CD14-positive monocyte (primary cell): ENCODE measurements around the gene PAM. TPM values are rescaled to one million over a fixed set of nuclear protein-coding genes. Genes with fewer than 3 reads are reported as not detected.

Experiments used
- DNase-seq, 3 donors: peaks; one replicate each; pipeline ENCODE4 v3.0.0-alpha.2; 2011 to 2022
- H2AFZ ChIP-seq: 2 replicates; pipeline ENCODE4 v1.6.0; 2012; ENCODE audit warnings: mild to moderate bottlenecking, low read depth, low read length, inconsistent platforms; ENCODE audit not compliant: insufficient read depth, poor library complexity, severe bottlenecking
- H3K27ac ChIP-seq, 2 donors: 1 replicate in 1 of 2; 2 replicates in 1 of 2; pipeline ENCODE4 v1.5.1; 2012 to 2013; ENCODE audit warnings: low read length in 2 of 2, control low read depth in 1 of 2, inconsistent platforms in 1 of 2, low read depth in 1 of 2, mild to moderate bottlenecking in 1 of 2
- H3K27me3 ChIP-seq, 2 donors: one replicate each; pipeline versions ENCODE4 v1.6.0 to v1.6.1; 2011 to 2013; ENCODE audit warnings: low read length in 2 of 2; ENCODE audit not compliant: control insufficient read depth in 2 of 2, insufficient read depth in 2 of 2
- H3K36me3 ChIP-seq, 2 donors: replicated peaks in 1 of 2; 1 replicate in 1 of 2; 2 replicates in 1 of 2; pipeline versions ENCODE4 v1.5.1 to v1.6.1; 2012 to 2013; ENCODE audit warnings: low read length in 2 of 2, control low read depth in 1 of 2, inconsistent platforms in 1 of 2, mild to moderate bottlenecking in 1 of 2; ENCODE audit not compliant: insufficient read depth in 2 of 2, control insufficient read depth in 1 of 2
- H3K4me1 ChIP-seq, 2 donors: 1 replicate in 1 of 2; 2 replicates in 1 of 2; pipeline versions ENCODE4 v1.5.1 to v1.6.1; 2012 to 2013; ENCODE audit warnings: low read length in 2 of 2, control low read depth in 1 of 2, inconsistent platforms in 1 of 2, mild to moderate bottlenecking in 1 of 2, moderate library complexity in 1 of 2; ENCODE audit not compliant: insufficient read depth in 2 of 2, control insufficient read depth in 1 of 2
- H3K4me2 ChIP-seq: replicated peaks from 2 replicates; pipeline ENCODE3; 2012; ENCODE audit warnings: low read length, moderate library complexity, mild to moderate bottlenecking; ENCODE audit not compliant: poor library complexity, severe bottlenecking; ENCODE audit errors: extremely low read depth
- H3K4me3 ChIP-seq, 3 experiments: fragments of 200-600 bp in 1 of 3; sonication (generic) in 1 of 3; replicated peaks in 1 of 3; 1 replicate in 2 of 3; 2 replicates in 1 of 3; pipeline ENCODE4 v1.5.1; 2011 to 2013; ENCODE audit warnings: low read length in 3 of 3, mild to moderate bottlenecking in 3 of 3, control low read depth in 2 of 3, low read depth in 2 of 3, inconsistent platforms in 1 of 3, moderate library complexity in 1 of 3
- H3K79me2 ChIP-seq: 2 replicates; pipeline ENCODE4 v1.6.0; 2012; ENCODE audit warnings: mild to moderate bottlenecking, control low read depth, inconsistent platforms, low read length, moderate library complexity; ENCODE audit not compliant: insufficient read depth
- H3K9ac ChIP-seq: 2 replicates; pipeline ENCODE4 v1.6.0; 2017; ENCODE audit warnings: low read length, mild to moderate bottlenecking; ENCODE audit not compliant: insufficient read depth, poor library complexity, severe bottlenecking
- H3K9me3 ChIP-seq, 2 donors: replicated peaks in 1 of 2; 1 replicate in 1 of 2; 2 replicates in 1 of 2; pipeline versions ENCODE4 v1.5.1 to v1.6.1; 2012 to 2013; ENCODE audit warnings: low read length in 2 of 2, control low read depth in 1 of 2; ENCODE audit not compliant: control insufficient read depth in 1 of 2, insufficient read depth in 1 of 2
- H4K20me1 ChIP-seq: 2 replicates; pipeline ENCODE4 v1.6.0; 2012; ENCODE audit warnings: mild to moderate bottlenecking, low read length, control low read depth, moderate library complexity; ENCODE audit not compliant: insufficient read depth
- H3K27ac Mint-ChIP-seq, 7 donors: one replicate each; pipeline ENCODE4 v1.8.0; 2020; ENCODE audit warnings: mild to moderate bottlenecking in 7 of 7, mixed read lengths in 7 of 7, moderate library complexity in 6 of 7, inconsistent platforms in 2 of 7
- H3K27me3 Mint-ChIP-seq, 3 donors: one replicate each; pipeline ENCODE4 v1.8.0; 2021 to 2022; ENCODE audit warnings: low read depth in 3 of 3, mild to moderate bottlenecking in 3 of 3, mixed read lengths in 3 of 3, moderate library complexity in 3 of 3, inconsistent platforms in 1 of 3
- H3K36me3 Mint-ChIP-seq, 2 donors: one replicate each; pipeline ENCODE4 v1.8.0; 2020; ENCODE audit warnings: mixed read lengths in 2 of 2, inconsistent platforms in 1 of 2, mild to moderate bottlenecking in 1 of 2
- H3K4me1 Mint-ChIP-seq: one replicate; pipeline ENCODE4 v1.8.0; 2020; ENCODE audit warnings: mild to moderate bottlenecking, mixed read lengths
- H3K4me3 Mint-ChIP-seq, 2 donors: one replicate each; pipeline ENCODE4 v1.8.0; 2020; ENCODE audit warnings: mild to moderate bottlenecking in 2 of 2, mixed read lengths in 2 of 2, moderate library complexity in 1 of 2
- H3K9me3 Mint-ChIP-seq, 7 donors: one replicate each; pipeline ENCODE4 v1.8.0; 2020 to 2022; ENCODE audit warnings: mixed read lengths in 7 of 7, mild to moderate bottlenecking in 6 of 7, moderate library complexity in 6 of 7, inconsistent platforms in 2 of 7
- WGBS: methylation state at CpG from one replicate; pipeline ENCODE4 v1.1.5; 2013; ENCODE audit warnings: missing lambda C conversion rate; ENCODE audit not compliant: insufficient coverage; 5-methylcytosine and 5-hydroxymethylcytosine counted together
- intact Hi-C, 2 donors: fragments of 100-400 bp; cut with micrococcal nuclease; formaldehyde crosslinking; loops; one replicate each; pipeline versions ENCODE4 v1.15.0 to v1.15.1; 2023
- polyA plus RNA-seq, 3 donors: library from polyadenylated mRNA; depleted of rRNA in 1 of 3; unstranded in 2 of 3; stranded (reverse) in 1 of 3; fragments of 300-500 nt in 2 of 3; fragments of >200 nt in 1 of 3; fragmentation: Illumina TruSeq in 2 of 3; gene quantifications; 1 replicate in 2 of 3; 2 replicates in 1 of 3; pipeline ENCODE4 v1.2.3, GENCODE V29; 2012 to 2021
- TF ChIP-seq, protein P1 (sequence below): fragments of 200-600 bp; IDR thresholded peaks from one replicate; pipeline ENCODE4 v1.8.0; 2022; ENCODE audit warnings: antibody characterized with exemption, mild to moderate bottlenecking

The PAM gene
- polyA plus RNA-seq, 3 donors: 11.8 to 27.4 (median 12.8) TPM

DNA sequence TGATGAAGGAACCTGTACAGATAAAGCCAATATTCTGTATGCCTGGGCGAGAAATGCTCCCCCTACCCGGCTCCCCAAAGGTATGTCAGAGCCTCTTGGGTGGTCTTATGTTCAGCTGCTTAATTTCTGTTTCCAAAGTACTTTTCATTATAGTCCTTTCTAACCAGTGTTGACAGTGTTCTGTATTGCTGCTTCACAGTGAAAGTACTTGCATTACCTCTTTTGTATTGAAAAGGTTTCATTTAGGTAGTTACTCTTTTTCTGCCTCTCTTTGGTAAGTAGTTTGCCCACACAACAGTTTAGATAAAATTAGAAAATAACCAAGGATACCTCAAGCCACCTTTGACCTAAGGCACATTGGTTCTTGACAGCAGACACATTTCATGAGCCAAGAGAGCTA, 169.9 kb downstream of the PAM start:
- H3K4me3 Mint-ChIP-seq: no peak overlapping the region
- no peak overlapping the region for H3K27ac Mint-ChIP-seq
- no peaks in the 10 kb centered on the region for H3K4me1 Mint-ChIP-seq
- H3K79me2 ChIP-seq: no peaks in the 10 kb centered on the region
- 100% methylated on average over 2 of the region's 2 CpGs for WGBS
- H3K27me3 ChIP-seq: no peaks in the 10 kb centered on the region
- DNase-seq: no peak
- TF ChIP-seq, protein P1, sequence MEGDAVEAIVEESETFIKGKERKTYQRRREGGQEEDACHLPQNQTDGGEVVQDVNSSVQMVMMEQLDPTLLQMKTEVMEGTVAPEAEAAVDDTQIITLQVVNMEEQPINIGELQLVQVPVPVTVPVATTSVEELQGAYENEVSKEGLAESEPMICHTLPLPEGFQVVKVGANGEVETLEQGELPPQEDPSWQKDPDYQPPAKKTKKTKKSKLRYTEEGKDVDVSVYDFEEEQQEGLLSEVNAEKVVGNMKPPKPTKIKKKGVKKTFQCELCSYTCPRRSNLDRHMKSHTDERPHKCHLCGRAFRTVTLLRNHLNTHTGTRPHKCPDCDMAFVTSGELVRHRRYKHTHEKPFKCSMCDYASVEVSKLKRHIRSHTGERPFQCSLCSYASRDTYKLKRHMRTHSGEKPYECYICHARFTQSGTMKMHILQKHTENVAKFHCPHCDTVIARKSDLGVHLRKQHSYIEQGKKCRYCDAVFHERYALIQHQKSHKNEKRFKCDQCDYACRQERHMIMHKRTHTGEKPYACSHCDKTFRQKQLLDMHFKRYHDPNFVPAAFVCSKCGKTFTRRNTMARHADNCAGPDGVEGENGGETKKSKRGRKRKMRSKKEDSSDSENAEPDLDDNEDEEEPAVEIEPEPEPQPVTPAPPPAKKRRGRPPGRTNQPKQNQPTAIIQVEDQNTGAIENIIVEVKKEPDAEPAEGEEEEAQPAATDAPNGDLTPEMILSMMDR: no peak
- H3K4me2 ChIP-seq: no peak overlapping the region
- H3K4me3 ChIP-seq: no peak overlapping the region
- H3K9ac ChIP-seq: no peak overlapping the region
- peaks cover 0 to 2% (median 0%) of the 10 kb centered on the region in 7 donors for H3K9me3 Mint-ChIP-seq
- H2AFZ ChIP-seq: no peak overlapping the region
- H3K4me1 ChIP-seq: no peaks in the 10 kb centered on the region
- peaks cover 1 to 3% of the 10 kb centered on the region in 2 donors for H3K36me3 Mint-ChIP-seq
- intact Hi-C loops: no loop called here
- H3K27me3 Mint-ChIP-seq: no peaks in the 10 kb centered on the region
- no peaks in the 10 kb centered on the region for H4K20me1 ChIP-seq
- H3K9me3 ChIP-seq: no peaks in the 10 kb centered on the region
- H3K36me3 ChIP-seq: peaks cover 0 to 8% of the 10 kb centered on the region in 2 donors
- no peak overlapping the region for H3K27ac ChIP-seq

DNA sequence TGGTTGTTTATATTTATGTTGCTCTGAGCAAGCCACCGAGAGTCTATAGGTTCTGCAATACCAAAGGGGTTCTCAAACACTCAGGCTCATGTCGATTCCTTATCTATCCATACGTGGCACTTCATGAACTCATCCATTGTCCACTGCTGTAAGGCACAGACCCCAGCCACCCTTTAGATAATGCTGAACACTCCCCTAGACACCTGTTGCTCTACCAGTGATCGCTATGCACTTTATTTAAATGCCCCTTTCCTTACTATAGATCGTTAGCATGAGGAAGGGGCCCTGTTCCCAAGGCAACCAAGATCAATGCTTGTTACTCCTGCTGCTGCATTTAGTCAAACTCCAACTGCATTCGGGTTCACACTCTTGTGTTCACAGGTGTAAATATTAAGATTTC, 171.9 kb downstream of the PAM start:
- H4K20me1 ChIP-seq: no peaks in the 10 kb centered on the region
- no peak for DNase-seq
- no peaks in the 10 kb centered on the region for H3K27me3 Mint-ChIP-seq
- H3K4me2 ChIP-seq: no peak overlapping the region
- TF ChIP-seq, protein P1: no peak
- peaks cover 0 to 2% (median 0%) of the 10 kb centered on the region in 7 donors for H3K9me3 Mint-ChIP-seq
- H3K9ac ChIP-seq: no peak overlapping the region
- H3K79me2 ChIP-seq: no peaks in the 10 kb centered on the region
- H3K27ac ChIP-seq: no peak overlapping the region
- H3K4me1 Mint-ChIP-seq: no peaks in the 10 kb centered on the region
- H3K4me3 Mint-ChIP-seq: no peak overlapping the region
- intact Hi-C loops: no loop called here
- 96% methylated on average over 3 of the region's 6 CpGs for WGBS
- no peak overlapping the region for H2AFZ ChIP-seq
- no peak overlapping the region for H3K4me3 ChIP-seq
- H3K36me3 Mint-ChIP-seq: peaks cover 3 to 5% of the 10 kb centered on the region in 2 donors
- peak overlapping the region in 1 of 7 donors; percentile 11 for H3K27ac Mint-ChIP-seq
- H3K27me3 ChIP-seq: no peaks in the 10 kb centered on the region
- no peaks in the 10 kb centered on the region for H3K4me1 ChIP-seq
- peaks cover 0 to 8% of the 10 kb centered on the region in 2 donors for H3K36me3 ChIP-seq
- H3K9me3 ChIP-seq: no peaks in the 10 kb centered on the region
